ENCODE results near the gene ZNF836. TPM values are rescaled to one million over a fixed set of nuclear protein-coding genes. Genes with fewer than 3 reads are reported as not detected.

The ZNF836 gene
- total and polyA plus RNA-seq, 2 of the 13 experiments (the other 11 are each of a cell fraction or from before 2014, with no cell fraction given), result 1.6 to 5.3 TPM

DNA sequence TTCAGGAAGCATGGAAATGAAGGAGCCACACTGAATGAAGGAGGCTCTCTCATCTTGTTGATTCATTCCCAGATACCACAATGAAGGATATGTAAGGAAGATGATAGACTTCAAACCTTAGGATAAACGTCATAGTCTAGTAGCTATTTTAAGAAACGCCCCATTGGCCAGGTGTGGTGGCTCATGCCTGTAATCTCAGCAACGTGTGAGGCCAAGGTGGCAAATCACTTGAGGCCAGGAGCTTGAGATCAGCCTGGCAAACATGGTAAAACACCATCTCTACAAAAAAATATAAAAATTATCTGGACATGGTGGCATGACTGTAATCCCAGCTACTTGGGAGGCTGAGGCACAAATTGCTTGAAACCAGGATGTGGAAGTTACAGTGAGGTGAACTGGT lies 58.8 kb downstream of the ZNF836 start:
- ChIA-PET POLR2A (no interaction called here), CTCF (ENCODE audit: low intra/inter-chr PET ratio, low total read pairs) (no interaction called here)
- Histone ChIP-seq H3K4me2 (ENCODE audit: low read depth, low read length) (no peak overlapping the region), H3K27ac (ENCODE audit: extremely low read length, insufficient read depth, low read length) (no peak overlapping the region), H3K79me2 (ENCODE audit: insufficient read depth, low read length) (no peaks in the 10 kb centered on the region), H2AFZ (ENCODE audit: low read length) (no peak overlapping the region), H3K9me3 (ENCODE audit: low read length) (peaks cover 96% of the 10 kb centered on the region), H3K9ac (ENCODE audit: insufficient read depth, low read depth, low read length) (no peak overlapping the region), H3K4me3 (replicated peaks in 1 of 3; ENCODE audit: insufficient read depth in 1 of 3, low read depth in 2 of 3, low read length in 3 of 3) (no peak overlapping the region), H4K20me1 (ENCODE audit: insufficient read depth, low read length) (no peaks in the 10 kb centered on the region), H3K27me3 (ENCODE audit: control insufficient read depth in 1 of 2, insufficient read depth in 2 of 2, low read length in 2 of 2) (no peaks in the 10 kb centered on the region), H3K4me1 (ENCODE audit: insufficient read depth, low read length) (no peaks in the 10 kb centered on the region), H3K36me3 (replicated peaks in 1 of 2; ENCODE audit: control insufficient read depth in 1 of 2, insufficient read depth in 2 of 2, low read length in 2 of 2) (peaks cover 10 to 29% of the 10 kb centered on the region in 2 experiments)
- intact Hi-C loops (cut with micrococcal nuclease; ENCODE audit: unreplicated experiment) (no loop called here), in situ Hi-C loops (cut with HindIII; ENCODE audit: extremely low pct_ligation_motif_present, low pct_unique_long_range_greater_than_20kb) (no loop called here)
- TF ChIP-seq ZNF234 (CRISPR knock-in tag; conservative IDR thresholded peaks at IDR 0.05) (no peak), TOPORS (CRISPR knock-in tag; IDR thresholded peaks at IDR 0.05) (no peak), EZH2 (conservative IDR thresholded peaks at IDR 0.05; ENCODE audit: low read depth, low read length) (no peak)
- ATAC-seq (no peak), DNase-seq (ENCODE audit: low spot score) (no peak), FAIRE-seq (no peak)
- BruUV-seq (replicated peaks), result no TSS peak
- WGBS (ENCODE audit: low lambda C conversion rate), result 62% methylated on average over 3 of the region's 3 CpGs

DNA sequence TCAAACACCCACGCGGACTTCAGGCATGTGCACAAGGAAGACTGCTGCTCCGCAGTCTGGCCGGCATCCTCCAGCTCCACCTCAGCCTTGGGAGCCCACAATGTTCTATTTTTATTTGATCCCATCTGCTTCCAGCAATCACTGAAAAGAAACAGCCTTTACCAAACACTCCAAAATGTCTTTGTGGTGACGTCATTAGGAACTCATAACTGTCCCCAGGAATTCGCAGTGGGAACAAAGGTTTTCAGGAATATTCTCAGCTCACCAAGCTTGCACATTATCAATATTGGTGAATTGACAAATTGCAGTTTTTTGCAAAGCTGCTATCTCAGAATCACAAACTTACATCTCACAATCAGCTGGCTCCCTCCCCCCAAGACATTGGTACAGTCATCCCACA lies 60.6 kb downstream of the ZNF836 start:
- FAIRE-seq, result no peak

More for the DNA sequence above, 60.6 kb downstream of the ZNF836 start:
- no peaks in the 10 kb centered on the region for H3K27me3 ChIP-seq (ENCODE audit: control insufficient read depth in 1 of 2, insufficient read depth in 2 of 2, low read length in 2 of 2)
- intact Hi-C loops (cut with micrococcal nuclease; ENCODE audit: unreplicated experiment), result no loop called here
- WGBS (ENCODE audit: low lambda C conversion rate), result 82% methylated on average over 6 of the region's 6 CpGs
- no peak overlapping the region for H2AFZ ChIP-seq (ENCODE audit: low read length)
- no TSS peak for BruUV-seq (replicated peaks)
- no peak overlapping the region for H3K9ac ChIP-seq (ENCODE audit: insufficient read depth, low read depth, low read length)
- peaks cover 2 to 15% of the 10 kb centered on the region in 2 experiments; a peak in 4 of 5 replicates for H3K36me3 ChIP-seq (replicated peaks in 1 of 2; ENCODE audit: control insufficient read depth in 1 of 2, insufficient read depth in 2 of 2, low read length in 2 of 2)
- H3K4me3 ChIP-seq (replicated peaks in 1 of 3; ENCODE audit: insufficient read depth in 1 of 3, low read depth in 2 of 3, low read length in 3 of 3), result no peak overlapping the region
- ChIA-PET CTCF (ENCODE audit: low intra/inter-chr PET ratio, low total read pairs) (no interaction called here), POLR2A (no interaction called here)
- H3K27ac ChIP-seq (ENCODE audit: extremely low read length, insufficient read depth, low read length), result no peak overlapping the region
- ATAC-seq (no peak), DNase-seq (ENCODE audit: low spot score) (no peak)
- no peaks in the 10 kb centered on the region for H3K79me2 ChIP-seq (ENCODE audit: insufficient read depth, low read length)
- in situ Hi-C loops (cut with HindIII; ENCODE audit: extremely low pct_ligation_motif_present, low pct_unique_long_range_greater_than_20kb), result no loop called here
- H3K4me2 ChIP-seq (ENCODE audit: low read depth, low read length), result no peak overlapping the region
- peaks cover 96% of the 10 kb centered on the region for H3K9me3 ChIP-seq (ENCODE audit: low read length)
- no peaks in the 10 kb centered on the region for H4K20me1 ChIP-seq (ENCODE audit: insufficient read depth, low read length)
- no peak for TF ChIP-seq MED1 (CRISPR knock-in tag; IDR thresholded peaks at IDR 0.05)
- peak; percentile 89 for TF ChIP-seq CREB1 (IDR thresholded peaks at IDR 0.05)
- TF ChIP-seq CREB1 (CRISPR knock-in tag; IDR thresholded peaks at IDR 0.05), result no peak
- peak; percentile 96 for TF ChIP-seq ATF7 (IDR thresholded peaks at IDR 0.05)
- TF ChIP-seq ATF7 (CRISPR knock-in tag; IDR thresholded peaks at IDR 0.05), result no peak
- TF ChIP-seq CC2D1A (CRISPR knock-in tag; IDR thresholded peaks at IDR 0.05), result no peak
- H3K4me1 ChIP-seq (ENCODE audit: insufficient read depth, low read length), result no peaks in the 10 kb centered on the region

Small RNA genes lying within 50 kb of the gene (small RNA-seq; reads per million reads assigned to genes)
- gene RPL37P23 (ENCODE audit: insufficient read depth in 2 of 3, insufficient read length in 3 of 3, low read depth in 2 of 3, low replicate concordance in 1 of 3), result 0 reads per million in 3 experiments

Other genes starting within 250 kb of the ZNF836 start
- gene ZNF613, start 244.1 kb downstream of the ZNF836 start, total RNA-seq (2016; rRNA removed; fragmentation: Illumina TruSeq; extraction: Trizol), result 8.3 and 9.6 TPM in 2 replicates
- gene ZNF613, start 244.1 kb downstream of the ZNF836 start, polyA plus RNA-seq (2011; rRNA removed), result 3.6 and 3.7 TPM in 2 replicates
- 6.9 and 10.0 TPM in 2 replicates for gene ZNF350, start 184.8 kb downstream of the ZNF836 start, total RNA-seq (2016; rRNA removed; fragmentation: Illumina TruSeq; extraction: Trizol)
- gene ZNF350, start 184.8 kb downstream of the ZNF836 start, polyA plus RNA-seq (2011; rRNA removed), result 3.0 and 3.7 TPM in 2 replicates
- gene ZNF615, start 163.4 kb downstream of the ZNF836 start, total RNA-seq (2016; rRNA removed; fragmentation: Illumina TruSeq; extraction: Trizol), result 7.8 and 13.9 TPM in 2 replicates
- 5.1 and 5.2 TPM in 2 replicates for gene ZNF615, start 163.4 kb downstream of the ZNF836 start, polyA plus RNA-seq (2011; rRNA removed)
- 22.8 and 38.2 TPM in 2 replicates for gene ZNF614, start 143.2 kb downstream of the ZNF836 start, total RNA-seq (2016; rRNA removed; fragmentation: Illumina TruSeq; extraction: Trizol)
- 10.0 and 13.0 TPM in 2 replicates for gene ZNF614, start 143.2 kb downstream of the ZNF836 start, polyA plus RNA-seq (2011; rRNA removed)
- gene ZNF432, start 122.8 kb downstream of the ZNF836 start, total RNA-seq (2016; rRNA removed; fragmentation: Illumina TruSeq; extraction: Trizol), result 8.7 and 10.8 TPM in 2 replicates
- 3.7 and 4.1 TPM in 2 replicates for gene ZNF432, start 122.8 kb downstream of the ZNF836 start, polyA plus RNA-seq (2011; rRNA removed)
- gene ZNF841, start 75.9 kb downstream of the ZNF836 start, total RNA-seq (2016; rRNA removed; fragmentation: Illumina TruSeq; extraction: Trizol), result 14.2 and 15.9 TPM in 2 replicates
- 6.2 and 6.7 TPM in 2 replicates for gene ZNF841, start 75.9 kb downstream of the ZNF836 start, polyA plus RNA-seq (2011; rRNA removed)
- 10.4 and 19.8 TPM in 2 replicates for gene ZNF616, start 31.7 kb downstream of the ZNF836 start, total RNA-seq (2016; rRNA removed; fragmentation: Illumina TruSeq; extraction: Trizol)
- 2.2 and 3.2 TPM in 2 replicates for gene ZNF616, start 31.7 kb downstream of the ZNF836 start, polyA plus RNA-seq (2011; rRNA removed)
- 130 and 141 TPM in 2 replicates for gene PPP2R1A, start 18.4 kb upstream of the ZNF836 start, total RNA-seq (2016; rRNA removed; fragmentation: Illumina TruSeq; extraction: Trizol)
- 86.7 and 106 TPM in 2 replicates for gene PPP2R1A, start 18.4 kb upstream of the ZNF836 start, polyA plus RNA-seq (2011; rRNA removed)
- gene ZNF766, start 98.0 kb upstream of the ZNF836 start, total RNA-seq (2016; rRNA removed; fragmentation: Illumina TruSeq; extraction: Trizol), result 10.3 and 15.8 TPM in 2 replicates
- gene ZNF766, start 98.0 kb upstream of the ZNF836 start, polyA plus RNA-seq (2011; rRNA removed), result 4.2 and 5.2 TPM in 2 replicates
- gene ZNF480, start 125.5 kb upstream of the ZNF836 start, total RNA-seq (2016; rRNA removed; fragmentation: Illumina TruSeq; extraction: Trizol), result 9.6 and 22.2 TPM in 2 replicates
- gene ZNF480, start 125.5 kb upstream of the ZNF836 start, polyA plus RNA-seq (2011; rRNA removed), result 2.1 and 3.0 TPM in 2 replicates
- gene ZNF610, start 164.6 kb upstream of the ZNF836 start, total RNA-seq (2016; rRNA removed; fragmentation: Illumina TruSeq; extraction: Trizol), result 0.60 and 0.69 TPM in 2 replicates
- gene ZNF610, start 164.6 kb upstream of the ZNF836 start, polyA plus RNA-seq (2011; rRNA removed), result 0.32 and 0.47 TPM in 2 replicates
- 0.18 TPM in 1 of 2 replicates, not detected in the other for gene ZNF880, start 198.3 kb upstream of the ZNF836 start, total RNA-seq (2016; rRNA removed; fragmentation: Illumina TruSeq; extraction: Trizol)
- 0.03 and 0.10 TPM in 2 replicates for gene ZNF880, start 198.3 kb upstream of the ZNF836 start, polyA plus RNA-seq (2011; rRNA removed)
- gene ZNF528, start 226.2 kb upstream of the ZNF836 start, total RNA-seq (2016; rRNA removed; fragmentation: Illumina TruSeq; extraction: Trizol), result 9.2 and 10.0 TPM in 2 replicates
- gene ZNF528, start 226.2 kb upstream of the ZNF836 start, polyA plus RNA-seq (2011; rRNA removed), result 4.1 and 6.2 TPM in 2 replicates

Measured in HepG2 (cell line).